ENCODE results near the gene ADAMTS4.

- no peak for TF ChIP-seq CTCF (IDR thresholded peaks at IDR 0.05; ENCODE audit: low read depth, low read length)
- TF ChIP-seq EZH2phosphoT487 (IDR thresholded peaks at IDR 0.05; ENCODE audit: low read depth) = no peak
Observed at GRCh38 chr1:161215076-161215475, 16.2 kb upstream of the ADAMTS4 start, which contains the start of gene FCER1G.

Measured in OCI-LY3 (cell line).